Panc1 (cell line): Measurements from ENCODE around the gene PAK6. TPM values are rescaled to one million over a fixed set of nuclear protein-coding genes. Genes with fewer than 3 reads are reported as not detected.

Source experiments
- ATAC-seq: fragments of 200-7000 bp; cut with Tn5 transposase; 2 replicates; pipeline ENCODE4 v1.9.1; 2020; ENCODE audit warnings: mild to moderate bottlenecking, moderate library complexity
- BruUV-seq: library from RNA; stranded (reverse); fragments of 400-500 nt; replicated peaks from 2 replicates; lab custom pipeline; 2021; lab: Mats Ljungman, UMichigan
- CTCF ChIA-PET: fragments of 300-600 bp; sonication (Branson Sonifier 250); formaldehyde crosslinking; loops from one replicate; lab custom pipeline; 2022; ENCODE audit warnings: antibody characterized with exemption; lab: Charles Lee
- POLR2A ChIA-PET: fragments of 300-600 bp; sonication (Branson Sonifier 250); formaldehyde crosslinking; loops from one replicate; lab custom pipeline; 2022; ENCODE audit warnings: antibody characterized with exemption; lab: Charles Lee
- DNase-seq: peaks from one replicate; pipeline ENCODE4 v3.0.0-alpha.2; 2010; ENCODE audit warnings: low read depth, low spot score
- H3K27ac ChIP-seq: 2 replicates; pipeline ENCODE4 v1.5.1; 2011; ENCODE audit warnings: mild to moderate bottlenecking, low read length, inconsistent platforms
- H3K27me3 ChIP-seq: fragments of 200-500 bp; sonication (Bioruptor generic); 2 replicates; pipeline ENCODE4 v1.6.0; 2014; ENCODE audit warnings: low read length, inconsistent platforms; ENCODE audit not compliant: control insufficient read depth, insufficient read depth
- H3K36me3 ChIP-seq: fragments of 200-500 bp; sonication (Bioruptor generic); 2 replicates; pipeline ENCODE4 v1.5.1; 2014; ENCODE audit warnings: inconsistent platforms, mild to moderate bottlenecking, low read length, moderate library complexity; ENCODE audit not compliant: control insufficient read depth, insufficient read depth
- H3K4me1 ChIP-seq: 2 replicates; pipeline ENCODE4 v1.5.1; 2011; ENCODE audit warnings: inconsistent platforms, mild to moderate bottlenecking, low read length, moderate library complexity; ENCODE audit not compliant: control insufficient read depth, insufficient read depth
- H3K4me3 ChIP-seq, 2 experiments: 2 replicates each; pipeline ENCODE4 v1.5.1; 2011 to 2012; ENCODE audit warnings: low read depth in 2 of 2, low read length in 2 of 2, mild to moderate bottlenecking in 2 of 2, inconsistent platforms in 1 of 2, moderate library complexity in 1 of 2
- H3K9me3 ChIP-seq: fragments of 200-500 bp; sonication (Bioruptor generic); 2 replicates; pipeline ENCODE4 v1.5.1; 2014; ENCODE audit warnings: low read depth, mild to moderate bottlenecking, inconsistent platforms, low read length, moderate library complexity; ENCODE audit not compliant: control insufficient read depth, insufficient read depth
- POLR2AphosphoS5 ChIP-seq: IDR thresholded peaks from 2 replicates; pipeline ENCODE4 v1.6.1; 2012; ENCODE audit warnings: mild to moderate bottlenecking, low read depth, low read length, moderate library complexity
- SIN3A ChIP-seq: IDR thresholded peaks from 2 replicates; pipeline ENCODE4 v1.6.1; 2012; ENCODE audit warnings: low read depth, mild to moderate bottlenecking, low read length, moderate library complexity, borderline replicate concordance; ENCODE audit not compliant: insufficient read depth
- TCF7L2 ChIP-seq: IDR thresholded peaks from 2 replicates; pipeline ENCODE4 v1.6.1; 2011; ENCODE audit warnings: mild to moderate bottlenecking, low read depth, low read length, inconsistent platforms
- in situ Hi-C: cut with HindIII; loops from 2 replicates; pipeline ENCODE4 v1.10.0; 2016; ENCODE audit warnings: low sequenced_read_pairs, low pct_unique_long_range_greater_than_20kb
- intact Hi-C: fragments of 100-400 bp; cut with micrococcal nuclease; formaldehyde crosslinking; loops from one replicate; pipeline ENCODE4 v1.10.0; 2022; ENCODE audit not compliant: unreplicated experiment
- total RNA-seq: library from RNA; stranded (reverse); gene quantifications from one replicate; pipeline ENCODE4 v1.2.1, GENCODE V29; 2021; ENCODE audit not compliant: unreplicated experiment
- TF ChIP-seq, protein P1 (sequence below), 2 experiments: IDR thresholded peaks; 2 replicates each; pipeline ENCODE4 v1.6.1; 2011 to 2012; ENCODE audit warnings: low read depth in 2 of 2, control low read depth in 1 of 2, low read length in 1 of 2, mild to moderate bottlenecking in 1 of 2, moderate library complexity in 1 of 2; ENCODE audit not compliant: insufficient read depth in 1 of 2
- TF ChIP-seq, protein P2 (sequence below): fragments of 450-650 bp; IDR thresholded peaks from 2 replicates; pipeline ENCODE4 v1.5.1; 2017; ENCODE audit warnings: mild to moderate bottlenecking

The PAK6 gene
- total RNA-seq, 1 experiment from 2014 or later: 6.3 TPM

DNA sequence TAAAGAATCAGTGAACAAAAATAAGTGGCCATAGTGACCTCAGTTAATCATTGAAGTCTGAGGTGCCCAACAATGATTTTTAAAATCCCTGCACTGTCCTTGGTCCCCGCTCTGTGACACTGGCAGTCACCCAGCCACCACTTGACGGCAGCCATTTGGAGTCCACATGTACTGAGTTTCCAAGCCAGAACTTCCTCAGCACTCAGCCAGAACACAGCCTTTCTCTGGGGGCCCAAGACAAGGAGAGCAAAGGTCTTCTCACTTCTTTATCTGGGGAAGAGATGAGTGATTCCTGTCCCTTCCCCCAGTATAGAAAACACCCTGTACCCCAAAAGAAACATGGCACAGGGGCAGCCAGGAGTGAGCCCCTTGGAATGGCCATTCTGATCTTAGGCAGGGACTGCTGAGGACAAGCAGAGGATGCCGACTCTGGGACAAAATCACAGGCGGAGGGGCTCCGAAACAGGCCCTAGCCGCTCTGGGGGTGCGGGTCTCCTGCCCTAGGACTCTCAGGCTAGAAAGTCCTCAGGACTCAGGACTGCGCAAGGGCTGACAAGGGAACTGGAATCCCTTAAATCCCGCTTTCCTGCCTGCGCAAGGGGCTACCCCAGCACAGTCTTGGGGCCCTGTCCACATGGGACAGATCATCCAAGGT, 12.8 kb downstream of the PAK6 start:
- no peak for TF ChIP-seq SIN3A
- TF ChIP-seq, protein P1, sequence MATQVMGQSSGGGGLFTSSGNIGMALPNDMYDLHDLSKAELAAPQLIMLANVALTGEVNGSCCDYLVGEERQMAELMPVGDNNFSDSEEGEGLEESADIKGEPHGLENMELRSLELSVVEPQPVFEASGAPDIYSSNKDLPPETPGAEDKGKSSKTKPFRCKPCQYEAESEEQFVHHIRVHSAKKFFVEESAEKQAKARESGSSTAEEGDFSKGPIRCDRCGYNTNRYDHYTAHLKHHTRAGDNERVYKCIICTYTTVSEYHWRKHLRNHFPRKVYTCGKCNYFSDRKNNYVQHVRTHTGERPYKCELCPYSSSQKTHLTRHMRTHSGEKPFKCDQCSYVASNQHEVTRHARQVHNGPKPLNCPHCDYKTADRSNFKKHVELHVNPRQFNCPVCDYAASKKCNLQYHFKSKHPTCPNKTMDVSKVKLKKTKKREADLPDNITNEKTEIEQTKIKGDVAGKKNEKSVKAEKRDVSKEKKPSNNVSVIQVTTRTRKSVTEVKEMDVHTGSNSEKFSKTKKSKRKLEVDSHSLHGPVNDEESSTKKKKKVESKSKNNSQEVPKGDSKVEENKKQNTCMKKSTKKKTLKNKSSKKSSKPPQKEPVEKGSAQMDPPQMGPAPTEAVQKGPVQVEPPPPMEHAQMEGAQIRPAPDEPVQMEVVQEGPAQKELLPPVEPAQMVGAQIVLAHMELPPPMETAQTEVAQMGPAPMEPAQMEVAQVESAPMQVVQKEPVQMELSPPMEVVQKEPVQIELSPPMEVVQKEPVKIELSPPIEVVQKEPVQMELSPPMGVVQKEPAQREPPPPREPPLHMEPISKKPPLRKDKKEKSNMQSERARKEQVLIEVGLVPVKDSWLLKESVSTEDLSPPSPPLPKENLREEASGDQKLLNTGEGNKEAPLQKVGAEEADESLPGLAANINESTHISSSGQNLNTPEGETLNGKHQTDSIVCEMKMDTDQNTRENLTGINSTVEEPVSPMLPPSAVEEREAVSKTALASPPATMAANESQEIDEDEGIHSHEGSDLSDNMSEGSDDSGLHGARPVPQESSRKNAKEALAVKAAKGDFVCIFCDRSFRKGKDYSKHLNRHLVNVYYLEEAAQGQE (IDR thresholded peaks at IDR 0.05; ENCODE audit: insufficient read depth in 1 of 2, low read depth in 2 of 2, low read length in 1 of 2): no peak
- TF ChIP-seq POLR2AphosphoS5: no peak
- TF ChIP-seq, protein P2, sequence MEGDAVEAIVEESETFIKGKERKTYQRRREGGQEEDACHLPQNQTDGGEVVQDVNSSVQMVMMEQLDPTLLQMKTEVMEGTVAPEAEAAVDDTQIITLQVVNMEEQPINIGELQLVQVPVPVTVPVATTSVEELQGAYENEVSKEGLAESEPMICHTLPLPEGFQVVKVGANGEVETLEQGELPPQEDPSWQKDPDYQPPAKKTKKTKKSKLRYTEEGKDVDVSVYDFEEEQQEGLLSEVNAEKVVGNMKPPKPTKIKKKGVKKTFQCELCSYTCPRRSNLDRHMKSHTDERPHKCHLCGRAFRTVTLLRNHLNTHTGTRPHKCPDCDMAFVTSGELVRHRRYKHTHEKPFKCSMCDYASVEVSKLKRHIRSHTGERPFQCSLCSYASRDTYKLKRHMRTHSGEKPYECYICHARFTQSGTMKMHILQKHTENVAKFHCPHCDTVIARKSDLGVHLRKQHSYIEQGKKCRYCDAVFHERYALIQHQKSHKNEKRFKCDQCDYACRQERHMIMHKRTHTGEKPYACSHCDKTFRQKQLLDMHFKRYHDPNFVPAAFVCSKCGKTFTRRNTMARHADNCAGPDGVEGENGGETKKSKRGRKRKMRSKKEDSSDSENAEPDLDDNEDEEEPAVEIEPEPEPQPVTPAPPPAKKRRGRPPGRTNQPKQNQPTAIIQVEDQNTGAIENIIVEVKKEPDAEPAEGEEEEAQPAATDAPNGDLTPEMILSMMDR: no peak
- TF ChIP-seq TCF7L2: no peak
- H3K4me3 ChIP-seq: no peak overlapping the region

DNA sequence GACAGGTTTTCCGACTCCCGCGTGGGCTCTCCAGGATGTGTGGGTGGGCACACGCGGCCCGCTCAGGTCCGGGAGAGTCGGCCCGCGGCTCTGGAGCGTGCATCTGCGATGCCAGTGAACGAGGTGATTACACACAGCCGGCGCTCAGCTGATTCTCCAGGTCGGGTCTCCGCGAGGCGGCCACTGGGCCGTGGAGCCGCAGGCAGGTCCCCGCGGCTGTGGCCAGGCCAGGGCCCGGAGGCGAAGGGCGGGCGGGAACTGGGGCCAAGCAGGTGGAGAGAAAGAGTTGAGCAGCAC, 13.2 kb downstream of the PAK6 start:
- POLR2A ChIA-PET: no interaction called here
- CTCF ChIA-PET: no interaction called here
- no peaks in the 10 kb centered on the region for H3K9me3 ChIP-seq
- peaks cover 22% of the 10 kb centered on the region for H3K4me1 ChIP-seq
- no peaks in the 10 kb centered on the region; the same call in 1 of the 2 replicates for H3K36me3 ChIP-seq
- no peak for TF ChIP-seq SIN3A
- TF ChIP-seq, protein P2: no peak
- TF ChIP-seq TCF7L2: no peak
- no peak for TF ChIP-seq POLR2AphosphoS5
- TF ChIP-seq, protein P1 (IDR thresholded peaks at IDR 0.05; ENCODE audit: insufficient read depth in 1 of 2, low read depth in 2 of 2, low read length in 1 of 2): no peak
- DNase-seq: no peak
- H3K27me3 ChIP-seq: no peaks in the 10 kb centered on the region; the same call in 1 of the 2 replicates
- no peak for ATAC-seq
- H3K27ac ChIP-seq: no peak overlapping the region
- peak overlapping the region; percentile 48 to 52 for H3K4me3 ChIP-seq
- no TSS peak for BruUV-seq
- intact Hi-C loops (no loop called here), in situ Hi-C loops (no loop called here)

More for the DNA sequence above, 12.8 kb downstream of the PAK6 start:
- Histone ChIP-seq H3K36me3 (no peaks in the 10 kb centered on the region; the same call in 1 of the 2 replicates), H3K27ac (no peak overlapping the region), H3K4me1 (peaks cover 20% of the 10 kb centered on the region), H3K27me3 (no peaks in the 10 kb centered on the region; the same call in 1 of the 2 replicates), H3K9me3 (no peaks in the 10 kb centered on the region)
- ATAC-seq: no peak
- CTCF ChIA-PET: no interaction called here
- BruUV-seq: no TSS peak
- intact Hi-C loops (no loop called here), in situ Hi-C loops (no loop called here)
- no peak for DNase-seq
- POLR2A ChIA-PET: interaction anchor here (1.0 kb wide), 1 partner anchor 63 kb away, joined by 4 read pairs; no protein-coding TSS in a partner anchor
